DOHH2 (cell line): ENCODE results near the gene NKPD1.

Source experiments
- H3F3A ChIP-seq: fragments of 200-600 bp; sonication (generic), shearing (Covaris generic); 2 replicates; pipeline ENCODE4 v1.6.0; 2016; ENCODE audit warnings: antibody characterized with exemption, mild to moderate bottlenecking; ENCODE audit not compliant: control insufficient read depth, insufficient read depth
- H3K27ac ChIP-seq: fragments of 200-600 bp; sonication (generic); 2 replicates; pipeline ENCODE4 v1.5.1; 2014; ENCODE audit warnings: low read depth, mild to moderate bottlenecking, low read length, moderate library complexity
- H3K27me3 ChIP-seq: fragments of 200-600 bp; sonication (generic); 2 replicates; pipeline ENCODE4 v1.6.1; 2014; ENCODE audit warnings: mild to moderate bottlenecking, low read length, mixed read lengths; ENCODE audit not compliant: control insufficient read depth
- H3K36me3 ChIP-seq: fragments of 200-600 bp; sonication (generic); 2 replicates; pipeline ENCODE4 v1.6.1; 2014; ENCODE audit warnings: mild to moderate bottlenecking, low read length, moderate library complexity, mixed read lengths; ENCODE audit not compliant: control insufficient read depth
- H3K4me1 ChIP-seq: fragments of 200-600 bp; sonication (generic); 2 replicates; pipeline ENCODE4 v1.6.1; 2014; ENCODE audit warnings: mild to moderate bottlenecking, low read length, mixed read lengths; ENCODE audit not compliant: control insufficient read depth
- H3K4me2 ChIP-seq: fragments of 200-600 bp; sonication (generic); 2 replicates; pipeline ENCODE4 v1.6.0; 2014; ENCODE audit warnings: mild to moderate bottlenecking, low read length, moderate library complexity
- H3K4me3 ChIP-seq: fragments of 200-600 bp; sonication (generic); 2 replicates; pipeline ENCODE4 v1.5.1; 2014; ENCODE audit warnings: mild to moderate bottlenecking, low read length, mixed read lengths
- H3K79me2 ChIP-seq: fragments of 200-600 bp; sonication (generic); 2 replicates; pipeline ENCODE4 v1.6.1; 2014; ENCODE audit warnings: mild to moderate bottlenecking, low read length, mixed read lengths; ENCODE audit not compliant: control insufficient read depth
- H3K9me2 ChIP-seq: fragments of 200-600 bp; sonication (generic); replicated peaks from 2 replicates; pipeline ENCODE4 v1.6.1; 2014; ENCODE audit warnings: mild to moderate bottlenecking, low read length, mixed read lengths; ENCODE audit not compliant: control insufficient read depth
- H3K9me3 ChIP-seq: fragments of 200-600 bp; sonication (generic); 2 replicates; pipeline ENCODE4 v1.6.1; 2014; ENCODE audit warnings: antibody characterized with exemption, low read length, mixed read lengths; ENCODE audit not compliant: control insufficient read depth, insufficient read depth
- H4K20me1 ChIP-seq: fragments of 200-600 bp; sonication (generic); 2 replicates; pipeline ENCODE4 v1.6.0; 2014; ENCODE audit warnings: low read depth, mild to moderate bottlenecking, antibody characterized with exemption, low read length, moderate library complexity; ENCODE audit not compliant: control insufficient read depth, insufficient read depth
- CTCF ChIP-seq: fragments of 200-600 bp; sonication (generic); IDR thresholded peaks from one replicate; pipeline ENCODE4 v1.5.1; 2014; ENCODE audit warnings: antibody characterized with exemption, mild to moderate bottlenecking, low read depth, low read length; ENCODE audit not compliant: poor library complexity, severe bottlenecking
- EZH2phosphoT487 ChIP-seq: fragments of 200-600 bp; sonication (generic); IDR thresholded peaks from 2 replicates; pipeline ENCODE4 v1.6.1; 2017; ENCODE audit warnings: borderline replicate concordance, mild to moderate bottlenecking, antibody characterized with exemption, low read length, moderate library complexity, mixed read lengths

Gene NKPD1

GRCh38 chr19:45149129-45149528, 11.7 kb downstream of the NKPD1 start:
- peaks cover 9% of the 10 kb centered on the region for H3K4me1 ChIP-seq
- no peaks in the 10 kb centered on the region for H4K20me1 ChIP-seq
- H3K27me3 ChIP-seq: peaks cover 16% of the 10 kb centered on the region
- no peaks in the 10 kb centered on the region for H3K9me2 ChIP-seq
- H3K27ac ChIP-seq: no peak overlapping the region
- no peak overlapping the region for H3K4me3 ChIP-seq
- no peaks in the 10 kb centered on the region; the same call in 1 of the 2 replicates for H3K36me3 ChIP-seq
- H3K9me3 ChIP-seq: no peaks in the 10 kb centered on the region
- no peak for TF ChIP-seq EZH2phosphoT487
- no peak for TF ChIP-seq CTCF
- no peaks in the 10 kb centered on the region for H3K79me2 ChIP-seq
- H3K4me2 ChIP-seq: no peak overlapping the region
- no peaks in the 10 kb centered on the region for H3F3A ChIP-seq

GRCh38 chr19:45147835-45148676, 12.7 kb downstream of the NKPD1 start:
- no peaks in the 10 kb centered on the region for H3K9me3 ChIP-seq
- no peaks in the 10 kb centered on the region for H4K20me1 ChIP-seq
- no peaks in the 10 kb centered on the region; the same call in 1 of the 2 replicates for H3K36me3 ChIP-seq
- no peak overlapping the region for H3K4me3 ChIP-seq
- no peaks in the 10 kb centered on the region for H3F3A ChIP-seq
- peaks cover 3% of the 10 kb centered on the region for H3K4me1 ChIP-seq
- H3K9me2 ChIP-seq: no peaks in the 10 kb centered on the region
- H3K27me3 ChIP-seq: peaks cover 5% of the 10 kb centered on the region
- TF ChIP-seq EZH2phosphoT487 (no peak), CTCF (no peak)
- H3K27ac ChIP-seq: no peak overlapping the region
- no peaks in the 10 kb centered on the region for H3K79me2 ChIP-seq
- no peak overlapping the region for H3K4me2 ChIP-seq

GRCh38 chr19:45146741-45147205, 14.0 kb downstream of the NKPD1 start:
- H3K4me3 ChIP-seq: no peak overlapping the region
- H3K4me2 ChIP-seq: no peak overlapping the region
- H3K36me3 ChIP-seq: peaks cover 5% of the 10 kb centered on the region; the same call in 1 of the 2 replicates
- no peaks in the 10 kb centered on the region for H3K27me3 ChIP-seq
- TF ChIP-seq EZH2phosphoT487 (no peak), CTCF (no peak)
- no peaks in the 10 kb centered on the region for H3K4me1 ChIP-seq
- no peaks in the 10 kb centered on the region for H3K9me2 ChIP-seq
- H3K79me2 ChIP-seq: no peaks in the 10 kb centered on the region
- H3F3A ChIP-seq: no peaks in the 10 kb centered on the region
- no peaks in the 10 kb centered on the region for H4K20me1 ChIP-seq
- H3K9me3 ChIP-seq: no peaks in the 10 kb centered on the region
- no peak overlapping the region for H3K27ac ChIP-seq
